Measurements from ENCODE around the gene GALNT17. TPM values are rescaled to one million over a fixed set of nuclear protein-coding genes. Genes with fewer than 3 reads are reported as not detected.

GALNT17 gene
- polyA plus RNA-seq, 2 of the 4 experiments (the other 2 are of a cell fraction) = not detected

- no peaks in the 10 kb centered on the region for H3K4me1 ChIP-seq
- ATAC-seq = no peak
- TF ChIP-seq KDM1A (IDR thresholded peaks at IDR 0.05; ENCODE audit: low read depth) (no peak), KDM5A (IDR thresholded peaks at IDR 0.05) (no peak), MYC (IDR thresholded peaks at IDR 0.05; ENCODE audit: borderline replicate concordance, low read length) (no peak), CBX8 (IDR thresholded peaks at IDR 0.05) (no peak), HMGXB4 (CRISPR knock-in tag; IDR thresholded peaks at IDR 0.05; ENCODE audit: borderline replicate concordance) (no peak), JUN (IDR thresholded peaks at IDR 0.05) (no peak)
- TF ChIP-seq, protein P1, sequence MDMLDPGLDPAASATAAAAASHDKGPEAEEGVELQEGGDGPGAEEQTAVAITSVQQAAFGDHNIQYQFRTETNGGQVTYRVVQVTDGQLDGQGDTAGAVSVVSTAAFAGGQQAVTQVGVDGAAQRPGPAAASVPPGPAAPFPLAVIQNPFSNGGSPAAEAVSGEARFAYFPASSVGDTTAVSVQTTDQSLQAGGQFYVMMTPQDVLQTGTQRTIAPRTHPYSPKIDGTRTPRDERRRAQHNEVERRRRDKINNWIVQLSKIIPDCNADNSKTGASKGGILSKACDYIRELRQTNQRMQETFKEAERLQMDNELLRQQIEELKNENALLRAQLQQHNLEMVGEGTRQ (IDR thresholded peaks at IDR 0.05) = no peak
- H3K27ac ChIP-seq = no peak overlapping the region
- no peak for DNase-seq (ENCODE audit: low read depth in 1 of 2, low spot score in 1 of 2)
- CTCF ChIA-PET = no interaction called here
- no peaks in the 10 kb centered on the region for H3K9me3 ChIP-seq
- POLR2A ChIA-PET = no interaction called here
- no peak overlapping the region for H3K4me2 ChIP-seq
- H3K4me3 ChIP-seq = no peak overlapping the region
- no peak for FAIRE-seq
- WGBS (ENCODE audit: missing lambda C conversion rate) = 42% methylated on average over 3 of the region's 3 CpGs
Measured at GRCh38 chr7:71697400-71697799, 565.5 kb downstream of the GALNT17 start.

DNA sequence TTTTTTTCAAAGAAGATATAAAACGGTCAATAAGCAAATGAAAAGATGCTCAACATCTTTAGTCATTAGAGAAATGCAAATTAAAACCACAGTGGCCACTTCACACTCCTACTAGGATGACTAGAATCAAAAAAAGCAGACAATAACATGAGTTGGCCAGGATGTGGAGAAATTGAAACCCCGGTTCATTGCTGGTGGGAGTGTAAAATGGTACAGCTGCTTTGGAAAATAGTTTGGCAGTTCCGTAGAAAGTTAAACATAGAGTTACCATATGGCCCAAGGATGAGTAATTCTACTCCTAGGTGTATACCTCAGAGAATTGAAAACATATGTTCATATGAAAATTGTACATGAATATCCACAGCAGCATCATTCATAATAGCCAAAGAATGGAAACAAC is 573.3 kb downstream of the GALNT17 start:
- Histone ChIP-seq H3K4me1 (no peaks in the 10 kb centered on the region), H3K9me3 (no peaks in the 10 kb centered on the region), H3K4me2 (no peak overlapping the region), H3K4me3 (no peak overlapping the region), H3K27ac (no peak overlapping the region)
- ATAC-seq (no peak), FAIRE-seq (no peak), DNase-seq (ENCODE audit: low read depth in 1 of 2, low spot score in 1 of 2) (no peak)
- no peak for TF ChIP-seq CBX2 (IDR thresholded peaks at IDR 0.05; ENCODE audit: borderline replicate concordance, low read depth)
- TF ChIP-seq JUN (IDR thresholded peaks at IDR 0.05) = no peak
- TF ChIP-seq CHD2 (IDR thresholded peaks at IDR 0.05; ENCODE audit: low read length, partially characterized antibody) = no peak
- TF ChIP-seq KDM5A (IDR thresholded peaks at IDR 0.05) = no peak
- TF ChIP-seq CEBPB (IDR thresholded peaks at IDR 0.05) = no peak
- TF ChIP-seq CHD4 (IDR thresholded peaks at IDR 0.05; ENCODE audit: borderline replicate concordance) = no peak
- no peak for TF ChIP-seq POLR2AphosphoS2 (conservative IDR thresholded peaks at IDR 0.05; ENCODE audit: low read length)
- no peak for TF ChIP-seq HEYL (CRISPR knock-in tag; IDR thresholded peaks at IDR 0.05)
- TF ChIP-seq HOXB13 (CRISPR knock-in tag; IDR thresholded peaks at IDR 0.05; ENCODE audit: low read depth) = no peak
- no peak for TF ChIP-seq MAZ (IDR thresholded peaks at IDR 0.05; ENCODE audit: borderline replicate concordance, low read depth, low read length)
- TF ChIP-seq SMC3 (IDR thresholded peaks at IDR 0.05) = no peak
- no peak for TF ChIP-seq JUNB (IDR thresholded peaks at IDR 0.05)
- no peak for TF ChIP-seq ZSCAN20 (CRISPR knock-in tag; IDR thresholded peaks at IDR 0.05)
- TF ChIP-seq KDM1A (IDR thresholded peaks at IDR 0.05; ENCODE audit: low read depth) = no peak
- TF ChIP-seq E2F6 (IDR thresholded peaks at IDR 0.05; ENCODE audit: borderline replicate concordance, low read depth) = no peak
- CTCF ChIA-PET = interaction anchor here (0.6 kb wide), 1 partner anchor 834 kb away, joined by 3 read pairs; no protein-coding TSS in a partner anchor
- POLR2A ChIA-PET = no interaction called here
- 4% methylated on average over 3 of the region's 3 CpGs for WGBS (ENCODE audit: missing lambda C conversion rate)

GRCh38 chr7:71705901-71706596 is 574.1 kb downstream of the GALNT17 start:
- CTCF ChIA-PET = interaction anchor here (0.6 kb wide), 1 partner anchor 27 kb away, joined by 3 read pairs; no protein-coding TSS in a partner anchor
- Histone ChIP-seq H3K9me3 (no peaks in the 10 kb centered on the region), H3K4me2 (no peak overlapping the region), H3K4me3 (no peak overlapping the region), H3K27ac (no peak overlapping the region), H3K4me1 (no peaks in the 10 kb centered on the region)
- POLR2A ChIA-PET = no interaction called here
- DNase-seq (ENCODE audit: low read depth in 1 of 2, low spot score in 1 of 2) = no peak
- FAIRE-seq = no peak
- 10% methylated on average over 3 of the region's 3 CpGs for WGBS (ENCODE audit: missing lambda C conversion rate)
- TF ChIP-seq EHMT2 (IDR thresholded peaks at IDR 0.05; ENCODE audit: low read depth) = no peak
- no peak for TF ChIP-seq CHD4 (IDR thresholded peaks at IDR 0.05; ENCODE audit: borderline replicate concordance)
- TF ChIP-seq HOXB5 (CRISPR knock-in tag; IDR thresholded peaks at IDR 0.05) = no peak
- TF ChIP-seq HEYL (CRISPR knock-in tag; IDR thresholded peaks at IDR 0.05) = no peak
- no peak for TF ChIP-seq MAZ (IDR thresholded peaks at IDR 0.05; ENCODE audit: borderline replicate concordance, low read depth, low read length)
- no peak for TF ChIP-seq NFE2L2 (conservative IDR thresholded peaks at IDR 0.05; ENCODE audit: low read length)
- TF ChIP-seq POLR2A (IDR thresholded peaks at IDR 0.05; ENCODE audit: low read length) = no peak
- no peak for TF ChIP-seq KDM1A (IDR thresholded peaks at IDR 0.05; ENCODE audit: low read depth)
- TF ChIP-seq, protein P1 (IDR thresholded peaks at IDR 0.05) = no peak
- no peak for TF ChIP-seq SMC3 (IDR thresholded peaks at IDR 0.05)
- TF ChIP-seq E2F6 (IDR thresholded peaks at IDR 0.05; ENCODE audit: borderline replicate concordance, low read depth) = no peak
- TF ChIP-seq FOSB (CRISPR knock-in tag; IDR thresholded peaks at IDR 0.05) = no peak
- no peak for TF ChIP-seq EP300 (IDR thresholded peaks at IDR 0.05)
- ATAC-seq = no peak
